Pancreas (tissue), 10 donors: ENCODE measurements around the gene FBXO36. TPM values are rescaled to one million over a fixed set of nuclear protein-coding genes. Genes with fewer than 3 reads are reported as not detected.

ENCODE experiments used
- ATAC-seq, 4 donors: fragments of 200-7000 bp; cut with Tn5 transposase; one replicate each; pipeline versions ENCODE4 v1.8.0 to v1.9.1; 2020; ENCODE audit warnings: mild to moderate bottlenecking in 4 of 4, moderate library complexity in 4 of 4
- DNase-seq, 6 donors: peaks; one replicate each; pipeline ENCODE4 v3.0.0-alpha.2; 2020
- FAIRE-seq: peaks from 2 replicates; lab custom pipeline; 2012; peaks lifted over from hg19 to GRCh38; lab: Jason Lieb, UNC
- H3K27ac ChIP-seq, 4 donors: fragments of 200-600 bp; sonication (generic); 1 replicate in 3 of 4; 2 replicates in 1 of 4; pipeline versions ENCODE4 v1.5.0 to v1.8.0; 2020
- H3K27me3 ChIP-seq, 4 donors: fragments of 200-600 bp; one replicate each; pipeline ENCODE4 v1.8.0; 2021
- H3K36me3 ChIP-seq, 3 donors: fragments of 200-600 bp; sonication (generic) in 1 of 3; one replicate each; pipeline versions ENCODE4 v1.5.0 to v1.8.0; 2020 to 2021
- H3K4me1 ChIP-seq, 3 donors: fragments of 200-600 bp; one replicate each; pipeline ENCODE4 v1.8.0; 2021
- H3K4me3 ChIP-seq, 4 donors: fragments of 200-600 bp; sonication (generic) in 2 of 4; one replicate each; pipeline versions ENCODE4 v1.5.0 to v1.8.0; 2020 to 2021
- H3K9me3 ChIP-seq, 4 donors: fragments of 200-600 bp; one replicate each; pipeline ENCODE4 v1.8.0; 2021
- CTCF ChIP-seq, 4 donors: fragments of 200-600 bp; sonication (generic) in 3 of 4; IDR thresholded peaks; one replicate each; pipeline versions ENCODE4 v1.5.0 to v1.8.0; 2021; ENCODE audit warnings: antibody characterized with exemption in 4 of 4
- WGBS, 2 donors: extraction: QIAGEN DNeasy Blood & Tissue Kit; methylation state at CpG; one replicate each; pipeline ENCODE4 v1.1.7; 2013; 5-methylcytosine and 5-hydroxymethylcytosine counted together
- intact Hi-C, 3 donors: fragments of 100-400 bp; cut with DNase I; formaldehyde crosslinking; loops; one replicate each; pipeline versions ENCODE4 v1.11.1 to v1.14.2; 2022
- polyA plus RNA-seq, 2 donors: library from polyadenylated mRNA; stranded (reverse); fragments of 200-250 nt; gene quantifications; one replicate each; pipeline ENCODE4 v1.2.3, GENCODE V29; 2013
- total RNA-seq, 6 donors: library from RNA; stranded (reverse); fragmentation: NEBNext Ultra II Directional in 4 of 6; extraction: Animal tissue kit (Norgen Biotek cat#: 25700) in 4 of 6; gene quantifications; one replicate each; pipeline versions ENCODE4 v1.2.1 to v1.2.4, GENCODE V29; 2021 to 2023
- donor health status: healthy with polysubstance abuse.
- donor health status: DM: no; HTN: no; CAD: no; lungs with moderate emphysema.
- donor health status: DM: no; HTN: no; CAD: no.
- donor health status: control.
- donor health status: control.
- donor health status: Bipolar disorder and iron deficiency.
- donor health status: DM: yes; HTN: yes; CAD: no.
- donor health status: DM: no; HTN: no; CAD: no.
- donor health status: DM: no; HTN: no; CAD: no.
- donor health status: DM: yes; HTN: yes; CAD: no.

FBXO36 gene
- total and polyA plus RNA-seq, 8 donors = 0.84 to 1.8 (median 1.2) TPM

GRCh38 chr2:229909090-229909489 lies 13.2 kb upstream of the FBXO36 start:
- peaks cover 0 to 8% (median 0%) of the 10 kb centered on the region in 3 donors for H3K36me3 ChIP-seq
- 64 to 85% methylated on average over 2 of the region's 2 CpGs for WGBS, 2 donors
- H3K4me3 ChIP-seq = no peak overlapping the region
- ATAC-seq = peak; percentile 14 to 42 (median 35)
- H3K27me3 ChIP-seq = no peaks in the 10 kb centered on the region
- no peak for DNase-seq
- no peak overlapping the region for H3K27ac ChIP-seq
- H3K9me3 ChIP-seq = no peaks in the 10 kb centered on the region
- peaks cover 0 to 8% (median 0%) of the 10 kb centered on the region in 3 donors for H3K4me1 ChIP-seq
- intact Hi-C loops = no loop called here
- TF ChIP-seq CTCF (IDR thresholded peaks at IDR 0.05) = no peak
- no peak for FAIRE-seq

DNA sequence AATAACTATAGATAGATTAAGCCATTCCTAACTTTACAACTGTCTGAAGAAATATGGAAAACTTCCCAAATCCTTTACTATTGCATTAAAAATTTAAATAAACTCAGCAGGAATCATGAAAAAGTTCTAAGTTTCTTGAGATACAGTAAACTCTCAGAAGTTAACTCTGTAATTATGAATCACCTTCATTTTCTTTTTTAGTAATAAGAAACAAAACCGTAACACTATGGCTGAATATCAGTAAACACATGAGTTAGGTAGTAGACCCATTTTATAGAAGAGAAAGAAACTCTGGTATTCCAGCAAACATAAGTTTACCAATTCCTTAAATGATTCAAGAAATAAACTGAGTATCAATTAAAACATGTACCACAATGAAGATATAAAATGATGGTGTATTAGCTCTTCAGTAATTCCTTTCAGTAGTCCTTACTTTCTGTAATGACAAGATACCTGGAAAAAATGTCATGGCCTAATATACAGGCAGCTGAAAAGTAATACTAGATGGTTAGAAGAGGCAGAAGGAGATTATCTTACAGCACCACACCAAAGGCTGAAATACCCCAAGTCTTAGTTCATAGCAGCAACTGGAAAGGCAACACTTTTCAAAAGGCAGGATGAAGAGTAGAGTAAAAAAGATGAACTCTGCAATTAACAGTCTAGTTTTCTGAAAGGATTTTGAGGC lies 12.0 kb upstream of the FBXO36 start:
- no peaks in the 10 kb centered on the region for H3K27me3 ChIP-seq
- H3K27ac ChIP-seq = no peak overlapping the region
- no peak for DNase-seq
- intact Hi-C loops = no loop called here
- peaks cover 0 to 9% (median 2%) of the 10 kb centered on the region in 3 donors for H3K4me1 ChIP-seq
- no peak for FAIRE-seq
- 93 to 94% methylated on average over 1 of the region's 1 CpG for WGBS, 2 donors
- TF ChIP-seq CTCF (IDR thresholded peaks at IDR 0.05) = no peak
- peaks cover 0 to 8% (median 0%) of the 10 kb centered on the region in 3 donors for H3K36me3 ChIP-seq
- no peaks in the 10 kb centered on the region for H3K9me3 ChIP-seq
- no peak overlapping the region for H3K4me3 ChIP-seq
- peak in 1 of 4 donors; percentile 8 for ATAC-seq

- peaks cover 0 to 11% (median 3%) of the 10 kb centered on the region in 3 donors for H3K4me1 ChIP-seq
- no peaks in the 10 kb centered on the region for H3K27me3 ChIP-seq
- intact Hi-C loops = no loop called here
- no peak overlapping the region for H3K27ac ChIP-seq
- FAIRE-seq (no peak), ATAC-seq (peak; percentile 60 to 86 (median 80)), DNase-seq (no peak)
- H3K9me3 ChIP-seq = no peaks in the 10 kb centered on the region
- peaks cover 0 to 8% (median 0%) of the 10 kb centered on the region in 3 donors for H3K36me3 ChIP-seq
- WGBS, 2 donors = 32 to 34% methylated on average over 1 of the region's 1 CpG
- TF ChIP-seq CTCF (IDR thresholded peaks at IDR 0.05) = no peak
- no peak overlapping the region for H3K4me3 ChIP-seq
Observed at GRCh38 chr2:229910832-229911412, 11.4 kb upstream of the FBXO36 start.

- ATAC-seq (no peak), FAIRE-seq (no peak), DNase-seq (no peak)
- Histone ChIP-seq H3K36me3 (no peaks in the 10 kb centered on the region), H3K27ac (no peak overlapping the region), H3K4me1 (peaks cover 0 to 11% (median 3%) of the 10 kb centered on the region in 3 donors), H3K4me3 (no peak overlapping the region), H3K27me3 (no peaks in the 10 kb centered on the region), H3K9me3 (no peaks in the 10 kb centered on the region)
- no peak for TF ChIP-seq CTCF (IDR thresholded peaks at IDR 0.05)
- intact Hi-C loops = no loop called here
- 80 to 85% methylated on average over 2 of the region's 2 CpGs for WGBS, 2 donors
Observed at GRCh38 chr2:229914171-229914570, 8.1 kb upstream of the FBXO36 start.

- Histone ChIP-seq H3K27me3 (no peaks in the 10 kb centered on the region), H3K4me3 (no peak overlapping the region), H3K27ac (no peak overlapping the region), H3K36me3 (no peaks in the 10 kb centered on the region), H3K9me3 (no peaks in the 10 kb centered on the region), H3K4me1 (peaks cover 0 to 3% (median 3%) of the 10 kb centered on the region in 3 donors)
- no peak for TF ChIP-seq CTCF (IDR thresholded peaks at IDR 0.05)
- DNase-seq (no peak), ATAC-seq (no peak), FAIRE-seq (no peak)
- WGBS, 2 donors = 92 to 93% methylated on average over 5 of the region's 5 CpGs
- intact Hi-C loops = no loop called here
Observed at GRCh38 chr2:229917793-229918192, 4.5 kb upstream of the FBXO36 start.
